Cardiac septum (tissue), 1 donor: ENCODE data around the gene SPACA1. TPM values are rescaled to one million over a fixed set of nuclear protein-coding genes. Genes with fewer than 3 reads are reported as not detected.

ENCODE experiments used
- DNase-seq: peaks from one replicate; pipeline ENCODE4 v3.0.0-alpha.2; 2020; ENCODE audit warnings: low spot score
- intact Hi-C: fragments of 100-400 bp; cut with DNase I; formaldehyde crosslinking; loops from one replicate; pipeline ENCODE4 v1.14.0; 2022
- total RNA-seq: library from RNA; stranded (reverse); fragmentation: NEBNext Ultra II Directional; extraction: Animal tissue kit (Norgen Biotek cat#: 25700); gene quantifications from one replicate; pipeline ENCODE4 v1.2.1, GENCODE V29; 2021
- donor health status: DM: no; HTN: no; CAD: no.

Gene SPACA1
- total RNA-seq, 1 donor from 2014 or later: not detected

- no peak for DNase-seq
- intact Hi-C loops: no loop called here
These were observed 39.2 kb downstream of the SPACA1 start for GRCh38 chr6:88086792-88087191.

GRCh38 chr6:88089708-88090107, 42.1 kb downstream of the SPACA1 start:
- intact Hi-C loops: no loop called here
- no peak for DNase-seq

DNA sequence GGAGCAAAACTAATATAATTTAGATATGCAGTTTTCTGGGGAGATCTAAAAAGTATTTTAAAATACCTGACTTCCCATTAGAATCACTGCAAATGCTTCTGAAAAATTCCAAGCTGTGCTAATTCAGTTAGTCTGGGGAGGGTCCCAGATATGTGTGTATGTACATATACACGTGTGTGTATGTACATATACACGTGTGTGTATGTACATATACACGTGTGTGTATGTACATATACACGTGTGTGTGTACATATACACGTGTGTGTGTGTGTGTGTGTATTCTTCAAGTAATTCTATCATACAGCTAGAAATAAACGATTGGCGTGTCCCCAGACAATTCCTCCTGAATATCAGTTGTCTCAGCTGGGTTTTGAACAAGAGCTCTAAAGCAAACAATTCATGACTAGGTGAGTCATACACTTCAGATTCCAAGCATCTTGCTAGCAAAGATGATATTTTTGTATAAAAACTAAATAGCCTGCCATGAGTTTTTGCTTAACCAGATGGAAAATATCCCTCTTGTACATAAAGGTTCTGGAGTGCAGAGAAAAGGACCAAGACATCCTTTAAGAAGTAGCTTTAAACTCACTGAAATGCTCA, 58.2 kb downstream of the SPACA1 start:
- DNase-seq: no peak
- intact Hi-C loops: no loop called here

DNA sequence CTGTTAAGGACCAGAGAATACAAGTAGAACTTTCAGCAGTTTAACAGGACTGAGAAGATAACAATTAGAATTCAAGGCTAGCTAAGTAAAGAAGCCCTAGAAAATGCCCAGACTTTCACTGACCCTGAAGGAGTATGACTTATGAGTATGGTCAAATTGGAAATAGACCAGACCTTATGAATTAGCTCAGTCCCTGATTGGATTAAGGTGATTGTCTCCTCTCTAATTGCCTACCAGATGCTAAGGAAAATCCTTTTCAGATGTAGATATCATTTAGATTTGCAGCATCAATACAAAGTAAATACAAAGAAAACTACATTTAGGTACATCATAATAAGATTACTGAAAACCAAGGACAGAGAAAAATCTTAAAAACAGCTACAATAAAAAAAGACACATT, 59.6 kb downstream of the SPACA1 start:
- intact Hi-C loops: no loop called here
- DNase-seq: no peak

GRCh38 chr6:88111991-88112390, 64.3 kb downstream of the SPACA1 start:
- intact Hi-C loops: no loop called here
- no peak for DNase-seq

GRCh38 chr6:88114838-88115237, 67.2 kb downstream of the SPACA1 start:
- intact Hi-C loops: no loop called here
- DNase-seq: no peak

GRCh38 chr6:88115307-88115706, 67.7 kb downstream of the SPACA1 start:
- intact Hi-C loops: no loop called here
- DNase-seq: no peak

GRCh38 chr6:88116276-88116675, 68.6 kb downstream of the SPACA1 start:
- intact Hi-C loops: no loop called here
- DNase-seq: no peak

Other genes starting within 250 kb of the SPACA1 start
- gene CNR1, start 118.5 kb downstream of the SPACA1 start, total RNA-seq: 2.9 TPM